IPS-18c (cell line): ENCODE data around the gene POLR3G.

Experiments
- H3K4me3 ChIP-seq: 2 replicates; pipeline ENCODE4 v1.7.0; 2013; ENCODE audit warnings: low read depth, mild to moderate bottlenecking, low read length, moderate library complexity; ENCODE audit not compliant: insufficient read depth
- H3K9me3 ChIP-seq: one replicate; pipeline ENCODE4 v1.6.1; 2013; ENCODE audit warnings: mild to moderate bottlenecking, low read length, moderate library complexity; ENCODE audit not compliant: control insufficient read depth, insufficient read depth

Gene POLR3G

GRCh38 chr5:90474235-90475107 lies at the start of gene POLR3G, which contains the start of gene MBLAC2:
TSS of gene POLR3G (plus strand) at chr5:90474864. CDS start at chr5:90485568, 10,704 bp downstream.
TSS of gene MBLAC2 (minus strand) at chr5:90474771. CDS start at chr5:90474292, 479 bp downstream.
- Histone ChIP-seq H3K9me3 (no peaks in the 10 kb centered on the region), H3K4me3 (peak within 1 kb of the TSS; percentile 87)

- no peaks in the 10 kb centered on the region for H3K9me3 ChIP-seq
Measured at GRCh38 chr5:90434116-90434714, 40.4 kb upstream of the POLR3G start.

GRCh38 chr5:90437663-90438062 lies 37.0 kb upstream of the POLR3G start:
- Histone ChIP-seq H3K9me3 (no peaks in the 10 kb centered on the region), H3K4me3 (no peak overlapping the region)

More at GRCh38 chr5:90434116-90434714, 40.4 kb upstream of the POLR3G start:
- no peak overlapping the region for H3K4me3 ChIP-seq

GRCh38 chr5:90438100-90438499 lies 36.6 kb upstream of the POLR3G start:
- Histone ChIP-seq H3K4me3 (no peak overlapping the region), H3K9me3 (no peaks in the 10 kb centered on the region)

GRCh38 chr5:90440644-90441043 lies 34.0 kb upstream of the POLR3G start:
- no peaks in the 10 kb centered on the region for H3K9me3 ChIP-seq
- H3K4me3 ChIP-seq: no peak overlapping the region

GRCh38 chr5:90446961-90447360 lies 27.7 kb upstream of the POLR3G start:
- H3K4me3 ChIP-seq: no peak overlapping the region
- H3K9me3 ChIP-seq: no peaks in the 10 kb centered on the region

GRCh38 chr5:90461288-90461687 lies 13.4 kb upstream of the POLR3G start:
- Histone ChIP-seq H3K4me3 (no peak overlapping the region), H3K9me3 (no peaks in the 10 kb centered on the region)

GRCh38 chr5:90472783-90473395 lies 1.8 kb upstream of the POLR3G start:
- no peaks in the 10 kb centered on the region for H3K9me3 ChIP-seq

GRCh38 chr5:90473396-90474234 lies 1.0 kb upstream of the POLR3G start:
- Histone ChIP-seq H3K4me3 (peak overlapping the region; percentile 87), H3K9me3 (no peaks in the 10 kb centered on the region)

More at GRCh38 chr5:90472783-90473395, 1.8 kb upstream of the POLR3G start:
- H3K4me3 ChIP-seq: peak overlapping the region; percentile 87; the same call in 1 of the 2 replicates

GRCh38 chr5:90475436-90475980 lies 844 bp downstream of the POLR3G start:
- H3K4me3 ChIP-seq: peak overlapping the region; percentile 87
- H3K9me3 ChIP-seq: no peaks in the 10 kb centered on the region

- peak overlapping the region; percentile 87; the same call in 1 of the 2 replicates for H3K4me3 ChIP-seq
Measured at GRCh38 chr5:90476391-90476790, 1.7 kb downstream of the POLR3G start.

GRCh38 chr5:90477073-90477472 lies 2.4 kb downstream of the POLR3G start:
- H3K9me3 ChIP-seq: no peaks in the 10 kb centered on the region
- no peak overlapping the region; the same call in 1 of the 2 replicates for H3K4me3 ChIP-seq

More at GRCh38 chr5:90476391-90476790, 1.7 kb downstream of the POLR3G start:
- no peaks in the 10 kb centered on the region for H3K9me3 ChIP-seq

GRCh38 chr5:90477621-90478215 lies 3.1 kb downstream of the POLR3G start:
- Histone ChIP-seq H3K9me3 (no peaks in the 10 kb centered on the region), H3K4me3 (peak overlapping the region; percentile 5; the same call in 1 of the 2 replicates)

GRCh38 chr5:90479611-90480385 lies 5.1 kb downstream of the POLR3G start:
- no peak overlapping the region for H3K4me3 ChIP-seq
- no peaks in the 10 kb centered on the region for H3K9me3 ChIP-seq

- no peak overlapping the region for H3K4me3 ChIP-seq
- no peaks in the 10 kb centered on the region for H3K9me3 ChIP-seq
Measured at GRCh38 chr5:90480699-90481098, 6.0 kb downstream of the POLR3G start.

GRCh38 chr5:90483206-90483605 lies 8.5 kb downstream of the POLR3G start:
- Histone ChIP-seq H3K4me3 (no peak overlapping the region), H3K9me3 (no peaks in the 10 kb centered on the region)
